Measurements from ENCODE around the gene IL4. TPM values are rescaled to one million over a fixed set of nuclear protein-coding genes. Genes with fewer than 3 reads are reported as not detected.
"Not testable (repeated sequence)": the region's sequence is repeated elsewhere in the genome, so short reads cannot be mapped to it uniquely, and the experiment has no call there.

Gene IL4
- not detected for total RNA-seq (2021; fragmentation: NEBNext Ultra II Directional; extraction: Animal tissue kit (Norgen Biotek cat#: 25700))
- long read RNA-seq: 0 reads

DNA sequence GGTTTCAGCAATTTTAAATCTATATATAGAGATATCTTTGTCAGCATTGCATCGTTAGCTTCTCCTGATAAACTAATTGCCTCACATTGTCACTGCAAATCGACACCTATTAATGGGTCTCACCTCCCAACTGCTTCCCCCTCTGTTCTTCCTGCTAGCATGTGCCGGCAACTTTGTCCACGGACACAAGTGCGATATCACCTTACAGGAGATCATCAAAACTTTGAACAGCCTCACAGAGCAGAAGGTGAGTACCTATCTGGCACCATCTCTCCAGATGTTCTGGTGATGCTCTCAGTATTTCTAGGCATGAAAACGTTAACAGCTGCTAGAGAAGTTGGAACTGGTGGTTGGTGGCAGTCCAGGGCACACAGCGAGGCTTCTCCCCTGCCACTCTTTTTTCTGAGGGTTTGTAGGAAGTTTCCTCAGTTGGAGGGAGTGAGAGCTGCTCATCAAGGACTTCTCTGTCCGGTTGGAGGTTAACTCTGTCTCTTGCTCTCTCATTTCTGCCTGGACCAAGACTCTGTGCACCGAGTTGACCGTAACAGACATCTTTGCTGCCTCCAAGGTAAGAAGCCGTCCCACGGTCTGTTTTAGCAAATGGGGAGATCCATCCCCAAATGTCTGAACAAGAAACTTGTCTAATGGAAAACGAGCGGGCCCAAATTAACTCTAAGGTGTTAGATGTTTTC is at the start of gene IL4:
Gene IL4, plus strand, starts transcription at position 51 of the 692 bp plus-strand sequence. Its CDS starts 62 bp downstream, at position 113.
- Mint-ChIP-seq H3K4me3 (peak within 1 kb of the TSS; percentile 79), H3K4me1 (ENCODE audit: low read depth) (peaks cover 51% of the 10 kb centered on the region), H3K36me3 (ENCODE audit: low read depth) (no peaks in the 10 kb centered on the region), H3K9me3 (no peaks in the 10 kb centered on the region), H3K27me3 (ENCODE audit: insufficient read depth) (peaks cover 4% of the 10 kb centered on the region), H3K27ac (peak within 1 kb of the TSS; percentile 93)
- TF ChIP-seq, protein P1, sequence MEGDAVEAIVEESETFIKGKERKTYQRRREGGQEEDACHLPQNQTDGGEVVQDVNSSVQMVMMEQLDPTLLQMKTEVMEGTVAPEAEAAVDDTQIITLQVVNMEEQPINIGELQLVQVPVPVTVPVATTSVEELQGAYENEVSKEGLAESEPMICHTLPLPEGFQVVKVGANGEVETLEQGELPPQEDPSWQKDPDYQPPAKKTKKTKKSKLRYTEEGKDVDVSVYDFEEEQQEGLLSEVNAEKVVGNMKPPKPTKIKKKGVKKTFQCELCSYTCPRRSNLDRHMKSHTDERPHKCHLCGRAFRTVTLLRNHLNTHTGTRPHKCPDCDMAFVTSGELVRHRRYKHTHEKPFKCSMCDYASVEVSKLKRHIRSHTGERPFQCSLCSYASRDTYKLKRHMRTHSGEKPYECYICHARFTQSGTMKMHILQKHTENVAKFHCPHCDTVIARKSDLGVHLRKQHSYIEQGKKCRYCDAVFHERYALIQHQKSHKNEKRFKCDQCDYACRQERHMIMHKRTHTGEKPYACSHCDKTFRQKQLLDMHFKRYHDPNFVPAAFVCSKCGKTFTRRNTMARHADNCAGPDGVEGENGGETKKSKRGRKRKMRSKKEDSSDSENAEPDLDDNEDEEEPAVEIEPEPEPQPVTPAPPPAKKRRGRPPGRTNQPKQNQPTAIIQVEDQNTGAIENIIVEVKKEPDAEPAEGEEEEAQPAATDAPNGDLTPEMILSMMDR (IDR thresholded peaks at IDR 0.05): no peak
- no peak for DNase-seq

DNA sequence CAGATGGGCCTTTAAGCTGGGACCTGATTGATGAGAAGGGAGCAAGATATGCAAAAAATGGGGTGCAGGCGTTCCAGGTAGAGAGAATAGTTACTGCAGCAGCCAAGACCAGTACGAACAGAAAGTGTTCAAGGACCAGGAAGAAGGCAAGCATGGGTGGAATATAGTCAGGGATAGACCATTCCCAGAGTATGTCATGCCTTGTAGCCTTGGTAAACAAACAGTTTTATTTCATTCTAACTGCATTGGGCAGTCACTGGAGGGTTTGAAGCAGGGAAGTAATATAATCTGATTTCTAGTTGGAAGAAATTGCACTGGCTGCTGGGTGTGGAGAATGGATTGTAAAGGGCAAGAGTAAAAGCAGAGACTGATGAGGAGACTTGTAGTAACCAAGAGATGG is 46.3 kb upstream of the IL4 start:
- Mint-ChIP-seq H3K4me3 (no peak overlapping the region), H3K9me3 (no peaks in the 10 kb centered on the region), H3K36me3 (ENCODE audit: low read depth) (no peaks in the 10 kb centered on the region)

DNA sequence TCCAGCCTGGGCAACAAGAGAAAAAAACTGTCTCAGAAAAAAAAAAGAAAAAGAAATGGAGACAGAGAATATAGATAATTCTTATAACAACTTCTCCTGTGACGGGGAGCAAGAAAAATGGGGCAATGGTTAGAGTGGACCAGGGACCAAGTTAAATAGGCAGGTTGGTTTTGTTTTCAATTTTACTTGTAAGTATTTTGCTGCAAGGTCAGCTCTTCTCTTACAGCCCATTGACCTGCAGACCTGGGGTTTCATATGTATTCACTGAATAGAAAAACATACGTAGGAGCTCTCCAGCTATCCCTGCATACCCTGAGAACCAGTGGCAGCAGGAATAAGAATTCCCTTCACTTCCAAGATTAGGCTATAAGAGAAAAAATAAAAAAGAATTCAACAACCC is 45.0 kb upstream of the IL4 start:
- H3K27ac Mint-ChIP-seq: no peak overlapping the region
- no peak for DNase-seq
- H3K27me3 Mint-ChIP-seq (ENCODE audit: insufficient read depth): peaks cover 2% of the 10 kb centered on the region
- no peaks in the 10 kb centered on the region for H3K4me1 Mint-ChIP-seq (ENCODE audit: low read depth)
- no peak overlapping the region for H3K4me3 Mint-ChIP-seq
- H3K36me3 Mint-ChIP-seq (ENCODE audit: low read depth): no peaks in the 10 kb centered on the region
- TF ChIP-seq, protein P1 (IDR thresholded peaks at IDR 0.05): no peak
- no peaks in the 10 kb centered on the region for H3K9me3 Mint-ChIP-seq

More for the DNA sequence above, 46.3 kb upstream of the IL4 start:
- Mint-ChIP-seq H3K4me1 (ENCODE audit: low read depth) (no peaks in the 10 kb centered on the region), H3K27me3 (ENCODE audit: insufficient read depth) (peaks cover 2% of the 10 kb centered on the region), H3K27ac (no peak overlapping the region; the same call in 1 of the 2 replicates)
- TF ChIP-seq, protein P1 (IDR thresholded peaks at IDR 0.05): no peak
- no peak for DNase-seq

DNA sequence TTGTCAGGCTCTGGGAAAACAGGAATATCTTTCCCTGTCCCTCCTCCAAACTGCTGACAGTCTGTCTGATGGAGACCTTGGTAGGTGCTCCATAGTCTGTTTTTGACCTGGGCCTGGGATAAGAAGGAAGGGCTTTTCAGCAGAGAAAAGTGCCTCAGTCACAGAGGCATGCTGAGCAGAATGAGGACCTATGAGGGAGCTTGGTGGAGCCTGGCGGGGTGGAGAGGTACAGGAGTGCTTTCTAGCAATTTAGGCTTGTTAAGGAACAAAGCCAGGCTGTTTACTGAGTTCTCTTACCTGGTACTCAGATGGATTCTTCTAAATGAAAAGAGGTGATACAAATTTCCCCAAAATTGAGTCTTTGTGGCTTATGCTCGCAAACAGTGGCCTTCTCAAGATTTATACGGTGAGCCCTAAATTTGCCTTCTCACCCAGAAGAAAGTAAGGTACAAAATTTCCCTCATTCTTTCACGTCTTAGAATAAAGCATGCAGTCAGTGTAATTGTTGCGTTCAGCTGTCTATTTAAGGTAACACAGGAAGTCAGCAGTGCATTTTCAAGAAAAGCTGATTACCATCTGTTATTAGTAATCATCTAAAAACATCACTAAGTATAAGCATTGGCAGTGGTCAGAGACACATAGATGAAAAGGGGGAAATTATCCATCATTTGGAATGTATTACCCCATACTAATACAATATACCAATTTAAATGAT is 44.4 kb upstream of the IL4 start:
- peaks cover 2% of the 10 kb centered on the region for H3K27me3 Mint-ChIP-seq (ENCODE audit: insufficient read depth)
- no peaks in the 10 kb centered on the region for H3K4me1 Mint-ChIP-seq (ENCODE audit: low read depth)
- no peaks in the 10 kb centered on the region for H3K9me3 Mint-ChIP-seq
- TF ChIP-seq, protein P1 (IDR thresholded peaks at IDR 0.05): no peak
- H3K4me3 Mint-ChIP-seq: no peak overlapping the region
- H3K27ac Mint-ChIP-seq: no peak overlapping the region
- H3K36me3 Mint-ChIP-seq (ENCODE audit: low read depth): no peaks in the 10 kb centered on the region
- DNase-seq: no peak

DNA sequence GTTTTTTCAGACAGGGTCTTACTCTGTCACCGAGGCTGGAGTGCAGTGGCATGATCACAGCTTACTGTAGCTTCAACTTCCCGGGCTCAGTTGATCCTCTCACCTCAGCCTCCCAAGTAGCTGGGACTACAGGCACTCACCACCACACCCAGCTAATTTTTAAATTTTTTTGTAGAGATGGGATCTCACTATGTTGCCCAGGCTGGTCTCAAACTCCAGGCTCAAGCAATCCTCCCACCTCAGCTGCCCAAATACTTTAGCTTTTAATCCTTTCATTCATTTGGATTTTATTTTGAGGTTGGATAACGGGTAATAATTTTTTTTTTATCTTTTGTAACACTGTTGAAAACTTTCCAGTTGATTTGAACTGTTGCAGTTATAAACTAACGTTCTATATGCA is 40.2 kb upstream of the IL4 start:
- H3K9me3 Mint-ChIP-seq; H3K4me3 Mint-ChIP-seq; DNase-seq; H3K36me3 Mint-ChIP-seq (ENCODE audit: low read depth); H3K27ac Mint-ChIP-seq; H3K4me1 Mint-ChIP-seq (ENCODE audit: low read depth); H3K27me3 Mint-ChIP-seq (ENCODE audit: insufficient read depth): not testable (repeated sequence)

DNA sequence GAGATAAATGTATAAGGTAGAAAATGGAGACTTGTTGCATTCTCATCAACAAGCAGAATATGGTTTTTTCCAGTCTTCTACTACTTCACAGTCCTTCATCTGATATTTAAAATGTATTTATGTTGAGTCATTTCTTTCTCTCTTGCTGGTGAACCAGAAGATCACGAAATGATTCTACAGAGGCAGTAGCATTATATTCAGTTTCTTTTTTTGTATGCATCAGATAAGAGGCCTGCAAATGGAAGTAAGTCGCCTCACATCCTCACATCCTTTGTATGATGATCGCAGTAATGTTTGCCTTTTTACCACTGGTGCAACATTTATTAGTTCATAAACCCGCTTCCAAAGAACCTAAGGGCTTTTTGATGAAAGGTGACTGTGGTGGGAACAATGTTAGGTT is 37.9 kb upstream of the IL4 start:
- no peaks in the 10 kb centered on the region; the same call in 1 of the 2 replicates for H3K36me3 Mint-ChIP-seq (ENCODE audit: low read depth)
- DNase-seq: no peak

More for the DNA sequence above, 37.9 kb upstream of the IL4 start:
- TF ChIP-seq, protein P1 (IDR thresholded peaks at IDR 0.05): no peak
- Mint-ChIP-seq H3K27me3 (ENCODE audit: insufficient read depth) (peaks cover 1% of the 10 kb centered on the region; the same call in 1 of the 2 replicates), H3K4me3 (no peak overlapping the region), H3K4me1 (ENCODE audit: low read depth) (no peaks in the 10 kb centered on the region), H3K9me3 (no peaks in the 10 kb centered on the region), H3K27ac (no peak overlapping the region)

Data from HFFc6 (cell line).